ENCODE results near the gene MACROD2. TPM values are rescaled to one million over a fixed set of nuclear protein-coding genes. Genes with fewer than 3 reads are reported as not detected.

The MACROD2 gene
- total and polyA plus RNA-seq, 2 of the 4 experiments (the other 2 are of a cell fraction): not detected

- Histone ChIP-seq H4K20me1 (ENCODE audit: insufficient read depth, low read length) (no peaks in the 10 kb centered on the region), H3K18ac (ENCODE audit: low read depth, low read length) (no peak overlapping the region), H2BK15ac (ENCODE audit: low read depth, low read length) (no peak overlapping the region), H4K5ac (ENCODE audit: low read depth, low read length) (no peak overlapping the region), H2AK9ac (replicated peaks; ENCODE audit: low read depth, low read length, poor library complexity) (no peak overlapping the region), H3K9me1 (ENCODE audit: insufficient read depth, low read length) (no peaks in the 10 kb centered on the region), H2AFZ (replicated peaks; ENCODE audit: low read length, poor library complexity) (no peak overlapping the region), H2BK120ac (ENCODE audit: low read depth, low read length) (no peak overlapping the region), H2AK5ac (ENCODE audit: low read depth, low read length) (no peak overlapping the region), H3K27me3 (ENCODE audit: control insufficient read depth, insufficient read depth, low read length) (no peaks in the 10 kb centered on the region), H3K23ac (ENCODE audit: low read depth, low read length) (no peak overlapping the region), H3K4me1 (ENCODE audit: control insufficient read depth, insufficient read depth, low read length) (no peaks in the 10 kb centered on the region; the same call in 1 of the 2 replicates), H3K14ac (replicated peaks; ENCODE audit: low read depth, low read length) (no peak overlapping the region), H3K36me3 (ENCODE audit: control insufficient read depth, insufficient read depth, low read length) (no peaks in the 10 kb centered on the region), H4K91ac (ENCODE audit: insufficient read depth, low read depth, low read length) (no peak overlapping the region), H3K4me2 (ENCODE audit: low read depth, low read length) (no peak overlapping the region), H2BK20ac (ENCODE audit: low read depth, low read length) (no peak overlapping the region), H3K56ac (ENCODE audit: extremely low read depth, insufficient read depth, low read length) (no peak overlapping the region), H3K9ac (ENCODE audit: low read depth, low read length) (no peak overlapping the region), H3K4me3 (ENCODE audit: insufficient read depth, low read depth, low read length) (no peak overlapping the region), H3K9me3 (ENCODE audit: control insufficient read depth, insufficient read depth, low read length) (no peaks in the 10 kb centered on the region), H4K8ac (ENCODE audit: low read depth in 2 of 2, low read length in 2 of 2) (no peak overlapping the region), H3K79me1 (ENCODE audit: low read depth in 1 of 2, low read length in 2 of 2) (no peaks in the 10 kb centered on the region), H3K4ac (ENCODE audit: low read depth, low read length) (no peak overlapping the region), H2BK5ac (ENCODE audit: low read depth, low read length, poor library complexity, severe bottlenecking) (no peak overlapping the region), H3K27ac (ENCODE audit: insufficient read depth, low read length) (no peak overlapping the region)
- intact Hi-C loops (cut with micrococcal nuclease) (no loop called here), dilution Hi-C loops (cut with HindIII; ENCODE audit: low sequenced_read_pairs, unreplicated experiment) (no loop called here), in situ Hi-C loops (cut with MboI; ENCODE audit: low sequenced_read_pairs) (no loop called here)
- BruUV-seq (replicated peaks): no TSS peak
- TF ChIP-seq NFE2L2 (IDR thresholded peaks at IDR 0.05; ENCODE audit: low read depth, low read length) (no peak), MAZ (IDR thresholded peaks at IDR 0.05; ENCODE audit: borderline replicate concordance, low read depth, low read length) (no peak), BHLHE40 (IDR thresholded peaks at IDR 0.05; ENCODE audit: low read depth, low read length) (no peak), SMC3 (IDR thresholded peaks at IDR 0.05; ENCODE audit: low read depth, low read length) (no peak), ELK1 (IDR thresholded peaks at IDR 0.05; ENCODE audit: borderline replicate concordance, low read depth, low read length) (no peak), CHD1 (IDR thresholded peaks at IDR 0.05; ENCODE audit: low read depth, low read length) (no peak), FOS (IDR thresholded peaks at IDR 0.05; ENCODE audit: low read depth, low read length) (no peak), MAFK (IDR thresholded peaks at IDR 0.05; ENCODE audit: low read depth, low read length) (no peak), RCOR1 (IDR thresholded peaks at IDR 0.05; ENCODE audit: insufficient replicate concordance, low read length) (no peak), CEBPB (IDR thresholded peaks at IDR 0.05; ENCODE audit: low read depth, low read length) (no peak), RAD21 (IDR thresholded peaks at IDR 0.05; ENCODE audit: low read length) (no peak), RFX5 (IDR thresholded peaks at IDR 0.05; ENCODE audit: low read depth, low read length) (no peak)
- POLR2A ChIA-PET (ENCODE audit: unreplicated experiment): no interaction called here
- WGBS, 2 experiments (ENCODE audit: extremely low coverage in 2 of 2, insufficient read length in 1 of 2): no CpG with 5 or more reads among the region's 1 CpG
- DNase-seq (peak; percentile 64), ATAC-seq (ENCODE audit: low read depth) (peak; percentile 72)
- CTCF ChIA-PET: no interaction called here
Measured at GRCh38 chr20:14197097-14197496, 201.8 kb downstream of the MACROD2 start.

Measured in IMR-90 (cell line).